Activated CD4-positive, alpha-beta T cell treated with anti-CD3 and anti-CD28 coated beads for 24 hours (primary cell): ENCODE measurements around the gene UNK.

ENCODE experiments used
- DNase-seq, 2 donors: peaks; one replicate each; pipeline ENCODE4 v3.0.0-alpha.2; 2020; ENCODE audit warnings: low read depth in 2 of 2

The UNK gene

GRCh38 chr17:75820094-75821080, 35.8 kb downstream of the UNK start:
- DNase-seq = no peak

DNA sequence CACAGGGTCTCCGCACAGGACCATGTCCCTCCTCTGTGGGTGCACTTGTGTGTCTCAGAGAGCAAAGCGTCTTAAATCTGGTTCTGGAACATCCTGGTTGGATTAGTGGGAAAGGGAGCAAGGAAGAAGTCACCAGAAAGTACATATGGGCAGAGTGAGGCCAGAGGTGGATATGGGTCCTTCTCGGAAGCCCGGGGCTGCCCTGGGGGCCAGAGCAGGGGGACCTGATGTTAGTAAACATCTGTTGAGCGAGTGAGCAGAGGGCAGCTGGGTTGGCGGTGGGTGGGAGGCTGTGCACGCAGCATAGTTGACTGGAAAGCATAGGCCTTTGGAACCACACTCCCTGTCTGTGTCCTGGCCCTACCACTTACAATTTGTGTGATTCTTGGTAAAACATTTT, 36.9 kb downstream of the UNK start:
- DNase-seq = no peak

DNA sequence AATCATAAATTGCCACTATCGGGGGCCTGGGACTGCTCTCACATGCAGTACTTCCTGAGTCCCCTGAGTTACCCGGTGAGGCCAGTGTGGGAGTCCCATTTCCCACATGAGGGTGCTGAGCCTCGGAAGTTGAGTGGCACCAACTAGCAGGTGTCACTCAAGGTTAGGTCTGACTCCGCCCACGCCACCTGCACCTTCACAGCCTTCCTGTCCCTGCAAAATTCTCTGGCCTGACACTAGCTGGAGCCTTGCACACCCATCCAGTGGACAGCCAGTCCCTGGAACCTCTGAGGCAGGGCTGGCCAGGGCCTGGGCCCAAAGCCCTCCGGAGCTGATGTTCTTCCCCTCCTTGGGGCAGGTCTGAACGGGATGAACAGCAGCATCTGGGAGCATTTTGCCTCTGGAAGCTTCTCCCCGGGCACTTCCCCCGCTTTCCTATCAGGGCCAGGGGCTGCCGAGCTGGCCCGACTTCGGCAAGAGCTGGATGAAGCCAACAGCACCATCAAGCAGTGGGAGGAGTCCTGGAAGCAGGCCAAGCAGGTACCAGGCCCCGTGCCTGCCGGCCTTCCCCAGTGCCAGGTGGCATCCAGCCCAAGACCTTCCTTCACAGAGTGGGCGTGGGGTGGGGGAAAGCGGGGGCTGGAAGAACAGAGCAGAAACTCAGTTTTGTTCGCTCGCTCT, 37.7 kb downstream of the UNK start:
- DNase-seq = no peak

- DNase-seq = no peak
These were observed 38.2 kb downstream of the UNK start for GRCh38 chr17:75822800-75823166.

GRCh38 chr17:75823257-75824041, 38.8 kb downstream of the UNK start:
- no peak for DNase-seq

- no peak for DNase-seq
These were observed 39.5 kb downstream of the UNK start for GRCh38 chr17:75824050-75824552.

GRCh38 chr17:75824666-75825065, 40.1 kb downstream of the UNK start:
- no peak for DNase-seq

GRCh38 chr17:75825149-75825552, 40.5 kb downstream of the UNK start:
- DNase-seq = no peak

DNA sequence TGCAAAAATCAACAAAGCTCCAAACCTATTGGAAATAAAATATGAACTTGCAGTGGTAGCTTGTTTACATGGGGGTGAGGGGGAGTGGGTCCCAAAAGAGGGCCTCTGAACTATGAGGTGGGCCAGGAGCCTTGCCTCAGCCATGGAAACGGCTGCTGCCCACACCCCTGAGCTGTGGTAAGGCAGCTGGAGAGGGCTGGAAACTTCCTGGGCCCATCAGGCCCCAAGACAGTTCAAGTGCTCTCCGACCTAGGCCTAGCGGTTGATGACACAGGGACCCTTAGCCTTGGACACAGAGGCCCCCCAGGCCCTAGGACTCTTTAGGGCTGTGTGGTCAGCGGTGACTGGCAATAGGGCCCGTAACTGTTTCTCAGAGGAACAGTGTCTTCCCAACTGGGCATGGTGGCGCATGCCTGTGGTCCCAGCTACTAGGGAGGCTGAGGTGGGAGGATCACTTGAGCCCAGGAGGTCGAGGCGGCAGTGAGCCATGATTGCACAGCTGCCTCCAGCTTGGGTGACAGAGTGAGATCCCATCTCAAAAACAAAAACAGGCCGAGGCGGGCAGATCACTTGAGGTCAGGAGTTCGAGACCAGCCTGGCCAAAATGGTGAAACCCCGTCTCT, 41.3 kb downstream of the UNK start:
- no peak for DNase-seq

DNA sequence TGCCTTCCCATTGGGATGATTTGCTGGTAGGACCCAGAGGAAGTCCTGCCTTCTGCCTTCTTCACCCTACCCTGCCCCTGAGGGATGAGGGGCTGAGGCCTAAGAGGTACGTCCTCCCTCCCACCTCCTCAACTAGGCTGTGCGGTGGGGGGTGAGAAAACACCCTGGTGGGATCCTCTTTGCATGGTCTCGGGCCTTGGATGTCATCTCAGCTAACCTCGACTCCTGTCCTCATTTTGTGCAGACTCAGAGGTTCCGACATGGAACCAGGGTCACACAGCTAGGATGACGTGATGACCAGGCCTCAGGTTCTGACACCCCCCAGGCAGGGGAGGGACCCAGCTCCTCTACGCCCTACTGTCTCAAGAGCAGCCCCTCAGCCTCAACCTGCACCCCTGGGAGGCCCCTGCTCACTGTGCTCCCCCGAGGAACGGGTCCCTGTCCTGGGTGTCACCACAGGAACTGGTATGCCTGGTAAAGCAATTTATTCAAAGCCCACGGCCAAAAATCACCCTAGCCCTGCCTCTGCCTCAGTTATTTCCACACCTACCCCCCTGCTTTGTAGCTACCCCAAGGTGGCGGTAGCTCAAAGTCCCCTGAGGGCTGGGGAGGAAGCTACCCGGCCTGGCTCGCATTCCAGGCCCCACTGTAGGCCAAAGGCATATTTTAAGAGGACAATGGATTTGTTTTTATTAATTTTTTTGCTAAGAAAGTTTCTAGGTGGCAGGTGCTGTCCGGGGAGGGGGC, 42.1 kb downstream of the UNK start:
- no peak for DNase-seq

DNA sequence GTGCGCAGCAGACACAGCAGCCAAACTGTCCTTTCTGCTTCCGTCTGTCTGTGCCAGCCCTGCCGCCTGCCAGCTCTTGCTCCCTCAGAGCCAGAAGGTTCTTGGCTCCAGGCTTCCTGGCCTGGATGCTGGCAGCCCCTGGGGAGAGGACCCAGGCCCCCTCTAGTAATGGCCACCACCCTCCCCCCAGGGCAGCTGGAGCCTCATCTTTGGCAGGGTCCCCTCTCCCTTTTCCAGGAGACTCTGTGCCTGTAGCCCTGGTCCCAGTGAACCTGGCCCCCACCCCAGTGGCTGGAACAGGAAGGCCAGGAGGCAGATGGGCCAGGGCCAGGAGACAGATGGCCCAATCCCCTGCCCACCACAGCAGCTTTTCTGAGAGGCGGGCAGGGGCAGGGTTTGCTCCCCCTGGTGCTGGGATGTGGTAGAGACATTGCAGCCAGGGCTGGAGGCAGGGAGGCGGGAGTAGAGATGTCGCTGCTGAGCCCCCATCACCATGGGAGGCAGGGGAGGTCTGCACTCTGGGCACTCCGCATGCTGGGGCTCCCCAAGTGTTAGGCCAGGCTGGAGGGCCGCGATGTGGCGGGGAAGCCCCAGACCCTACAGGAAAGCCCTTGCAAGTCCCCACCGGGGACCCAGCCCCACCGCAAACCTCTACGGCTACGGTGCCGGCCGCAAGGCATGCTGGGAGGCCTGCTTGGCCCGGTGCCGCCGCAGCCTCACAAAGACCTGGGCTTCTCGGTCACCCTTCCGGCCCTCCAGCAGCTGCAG, 42.9 kb downstream of the UNK start:
- DNase-seq = peak; percentile 56 to 57

GRCh38 chr17:75828076-75828400, 43.4 kb downstream of the UNK start:
- no peak for DNase-seq

DNA sequence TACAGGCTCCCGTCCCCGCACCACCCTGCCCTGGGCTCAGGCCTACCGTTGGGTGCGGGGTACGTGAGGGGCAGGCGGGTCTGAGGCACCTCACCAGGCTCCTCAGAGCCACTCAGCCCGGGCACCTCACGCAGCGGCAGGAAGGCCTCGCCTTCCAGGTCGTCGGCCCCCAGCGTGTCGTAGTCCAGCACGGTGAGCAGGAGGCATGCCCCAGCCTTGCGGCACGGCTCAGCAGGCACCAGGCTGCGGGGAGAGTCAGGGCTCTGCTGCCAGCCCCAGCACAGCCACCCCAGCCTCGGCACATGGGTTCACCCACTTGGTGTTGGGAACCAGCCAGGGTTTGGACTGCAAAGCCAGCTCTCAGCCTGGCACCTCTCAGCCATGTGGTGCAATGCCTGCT, 44.1 kb downstream of the UNK start:
- no peak for DNase-seq

- DNase-seq = no peak
These were observed 45.1 kb downstream of the UNK start for GRCh38 chr17:75829747-75830146.

DNA sequence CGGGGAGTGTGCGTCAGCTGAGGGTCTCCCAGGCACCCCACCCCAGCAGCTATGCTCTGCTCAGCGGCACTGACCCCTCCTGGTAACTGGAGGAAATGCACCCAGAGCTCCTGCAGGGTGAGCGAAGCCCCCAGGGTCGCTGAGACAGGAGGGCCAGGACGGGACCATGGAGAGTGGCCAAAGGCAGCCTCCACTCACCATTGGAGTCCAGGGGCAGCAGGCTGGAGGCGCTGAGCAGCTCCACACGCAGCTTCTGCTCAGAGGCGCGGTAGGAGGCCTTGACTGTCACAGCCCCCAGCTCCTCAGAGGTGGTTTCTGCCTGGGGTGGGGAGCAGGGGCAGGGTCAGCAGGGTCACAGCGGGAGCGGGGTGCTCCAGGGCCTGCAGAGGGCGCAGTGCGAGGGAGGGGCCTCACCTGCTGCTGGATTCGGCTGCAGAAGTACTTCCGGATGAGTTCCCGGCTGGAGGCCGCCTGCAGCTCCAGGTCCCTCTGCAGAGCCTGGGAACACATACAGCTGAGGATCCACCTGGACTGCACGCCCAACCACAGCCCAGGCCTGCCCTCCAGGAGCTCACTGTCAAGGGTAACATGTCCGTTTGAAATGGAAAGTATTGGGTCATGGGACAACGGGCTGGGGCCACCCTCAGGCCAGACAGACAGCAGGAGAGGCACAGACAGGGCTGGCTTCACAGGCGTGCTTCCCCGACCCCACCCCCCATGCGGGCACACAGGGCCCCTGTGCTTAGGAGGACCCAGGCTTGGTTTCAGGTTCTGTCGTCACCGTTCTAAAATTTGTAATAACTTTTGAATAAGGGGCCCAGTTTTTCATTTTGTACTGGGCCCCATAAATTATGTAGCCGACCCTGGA, 45.8 kb downstream of the UNK start:
- DNase-seq = no peak

- no peak for DNase-seq
These were observed 46.5 kb downstream of the UNK start for GRCh38 chr17:75831032-75831571.

GRCh38 chr17:75832164-75832651, 47.6 kb downstream of the UNK start:
- DNase-seq = no peak

DNA sequence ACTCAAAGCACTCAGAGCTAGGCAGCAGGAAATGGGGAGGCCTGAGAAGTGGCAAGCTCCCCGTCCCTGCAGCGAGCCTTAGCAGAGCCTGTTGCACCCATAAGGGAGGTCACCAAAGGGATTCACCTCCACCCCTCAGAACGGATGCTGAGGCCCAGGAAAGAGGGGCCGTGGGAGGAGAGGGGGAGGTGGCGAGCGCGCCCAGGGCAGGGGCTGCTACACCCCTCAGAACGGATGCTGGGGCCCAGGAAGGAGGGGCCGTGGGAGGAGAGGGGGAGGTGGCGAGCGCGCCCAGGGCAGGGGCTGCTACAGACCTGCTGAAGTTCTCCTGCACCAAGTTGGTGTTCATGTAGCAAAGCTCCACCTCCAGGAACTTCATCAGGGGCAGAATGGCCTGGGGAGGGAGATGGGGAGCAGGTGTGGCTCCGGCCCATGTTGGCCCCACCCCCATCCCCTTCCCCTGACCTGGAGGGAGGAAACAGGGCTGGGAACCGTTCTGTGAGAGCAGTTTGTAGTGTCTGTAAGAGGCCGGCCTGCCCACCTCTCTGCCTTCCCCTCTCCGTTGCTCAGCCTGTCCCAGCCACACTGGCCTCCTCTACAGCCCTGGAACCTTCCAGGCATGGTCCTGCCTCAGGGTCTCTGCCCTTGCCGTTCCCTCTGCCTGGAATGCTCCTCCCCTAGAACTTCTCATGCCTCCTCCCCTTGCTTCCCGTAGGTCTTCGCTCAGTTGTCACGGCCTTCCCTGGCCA, 48.2 kb downstream of the UNK start:
- DNase-seq = no peak
